Measurements from ENCODE around the gene PTPRN. TPM values are rescaled to one million over a fixed set of nuclear protein-coding genes. Genes with fewer than 3 reads are reported as not detected.

Gene PTPRN
- total and polyA plus RNA-seq, 2 of the 4 experiments (the other 2 are of a cell fraction) = 5.2 to 22.0 TPM

GRCh38 chr2:219286436-219287115, 22.6 kb downstream of the PTPRN start:
- no TSS peak for BruUV-seq (replicated peaks)
- Histone ChIP-seq H3K9me1 (ENCODE audit: insufficient read depth, low read length) (peaks cover 11% of the 10 kb centered on the region; the same call in 1 of the 2 replicates), H2AK5ac (ENCODE audit: low read depth, low read length) (no peak overlapping the region; the same call in 1 of the 2 replicates), H3K4ac (ENCODE audit: low read depth, low read length) (0 out of 2 replicates have a peak overlapping the region, but pooled peaks have one; percentile 13), H2BK15ac (ENCODE audit: low read depth, low read length) (no peak overlapping the region), H3K18ac (ENCODE audit: low read depth, low read length) (no peak overlapping the region), H3K56ac (ENCODE audit: extremely low read depth, insufficient read depth, low read length) (no peak overlapping the region), H3K36me3 (ENCODE audit: control insufficient read depth, insufficient read depth, low read length) (peaks cover 47% of the 10 kb centered on the region), H2BK5ac (ENCODE audit: low read depth, low read length, poor library complexity, severe bottlenecking) (peak overlapping the region; percentile 7), H3K23ac (ENCODE audit: low read depth, low read length) (no peak overlapping the region), H3K27ac (ENCODE audit: insufficient read depth, low read length) (0 out of 2 replicates have a peak overlapping the region, but pooled peaks have one; percentile 4), H4K91ac (ENCODE audit: insufficient read depth, low read depth, low read length) (no peak overlapping the region), H3K27me3 (ENCODE audit: control insufficient read depth, insufficient read depth, low read length) (no peaks in the 10 kb centered on the region), H3K9me3 (ENCODE audit: control insufficient read depth, insufficient read depth, low read length) (no peaks in the 10 kb centered on the region), H2BK120ac (ENCODE audit: low read depth, low read length) (peak overlapping the region; percentile 54; the same call in 1 of the 2 replicates), H2BK20ac (ENCODE audit: low read depth, low read length) (no peak overlapping the region), H4K5ac (ENCODE audit: low read depth, low read length) (no peak overlapping the region), H3K4me1 (ENCODE audit: control insufficient read depth, insufficient read depth, low read length) (peaks cover 14% of the 10 kb centered on the region), H2AFZ (replicated peaks; ENCODE audit: low read length, poor library complexity) (peak overlapping the region; percentile 53), H3K4me2 (ENCODE audit: low read depth, low read length) (no peak overlapping the region), H3K9ac (ENCODE audit: low read depth, low read length) (no peak overlapping the region), H3K79me1 (ENCODE audit: low read depth in 1 of 2, low read length in 2 of 2) (peaks cover 0 to 9% of the 10 kb centered on the region in 2 experiments), H2AK9ac (replicated peaks; ENCODE audit: low read depth, low read length, poor library complexity) (peak overlapping the region; percentile 87), H3K4me3 (ENCODE audit: insufficient read depth, low read depth, low read length) (no peak overlapping the region), H4K20me1 (ENCODE audit: insufficient read depth, low read length) (peaks cover 10% of the 10 kb centered on the region; the same call in 1 of the 2 replicates), H4K8ac (ENCODE audit: low read depth in 2 of 2, low read length in 2 of 2) (peak overlapping the region in 1 of 2 experiments; percentile 71; a peak in 2 of 4 replicates), H3K14ac (replicated peaks; ENCODE audit: low read depth, low read length) (no peak overlapping the region)
- in situ Hi-C loops (cut with MboI; ENCODE audit: low sequenced_read_pairs) = no loop called here
- intact Hi-C loops (cut with micrococcal nuclease) = no loop called here
- ChIA-PET POLR2A (ENCODE audit: unreplicated experiment) (no interaction called here), CTCF (interaction anchor here (0.6 to 1.0 kb wide), 2 partner anchors 9 to 386 kb away, joined by 3 to 7 read pairs; no protein-coding TSS in a partner anchor)
- 90% methylated on average over 4 of the region's 12 CpGs; no CpG with 5 or more reads in 1 of the 2 experiments for WGBS, 2 experiments (ENCODE audit: extremely low coverage in 2 of 2, insufficient read length in 1 of 2)
- no peak for TF ChIP-seq MAFK (IDR thresholded peaks at IDR 0.05; ENCODE audit: low read depth, low read length)
- no peak for TF ChIP-seq MXI1 (IDR thresholded peaks at IDR 0.05; ENCODE audit: borderline replicate concordance, low read depth, low read length)
- no peak for TF ChIP-seq MAZ (IDR thresholded peaks at IDR 0.05; ENCODE audit: borderline replicate concordance, low read depth, low read length)
- no peak for TF ChIP-seq BHLHE40 (IDR thresholded peaks at IDR 0.05; ENCODE audit: low read depth, low read length)
- no peak for TF ChIP-seq SMC3 (IDR thresholded peaks at IDR 0.05; ENCODE audit: low read depth, low read length)
- no peak for TF ChIP-seq CTCF (conservative IDR thresholded peaks at IDR 0.05; ENCODE audit: low read depth, low read length)
- no peak for TF ChIP-seq POLR2A (IDR thresholded peaks at IDR 0.05; ENCODE audit: low read depth, low read length)
- TF ChIP-seq RAD21 (IDR thresholded peaks at IDR 0.05; ENCODE audit: low read length) = no peak
- TF ChIP-seq RCOR1 (IDR thresholded peaks at IDR 0.05; ENCODE audit: insufficient replicate concordance, low read length) = no peak
- TF ChIP-seq CHD1 (IDR thresholded peaks at IDR 0.05; ENCODE audit: low read depth, low read length) = no peak
- no peak for TF ChIP-seq NFE2L2 (IDR thresholded peaks at IDR 0.05; ENCODE audit: low read depth, low read length)
- TF ChIP-seq CEBPB (IDR thresholded peaks at IDR 0.05; ENCODE audit: low read depth, low read length) = no peak
- no peak for TF ChIP-seq ELK1 (IDR thresholded peaks at IDR 0.05; ENCODE audit: borderline replicate concordance, low read depth, low read length)
- no peak for TF ChIP-seq RFX5 (IDR thresholded peaks at IDR 0.05; ENCODE audit: low read depth, low read length)
- no peak for TF ChIP-seq FOS (IDR thresholded peaks at IDR 0.05; ENCODE audit: low read depth, low read length)
- dilution Hi-C loops (cut with HindIII; ENCODE audit: low sequenced_read_pairs, unreplicated experiment) = no loop called here
- peak; percentile 13 for ATAC-seq (ENCODE audit: low read depth)
- no peak for DNase-seq
